ENCODE measurements around the gene PLRG1.

Gene PLRG1

DNA sequence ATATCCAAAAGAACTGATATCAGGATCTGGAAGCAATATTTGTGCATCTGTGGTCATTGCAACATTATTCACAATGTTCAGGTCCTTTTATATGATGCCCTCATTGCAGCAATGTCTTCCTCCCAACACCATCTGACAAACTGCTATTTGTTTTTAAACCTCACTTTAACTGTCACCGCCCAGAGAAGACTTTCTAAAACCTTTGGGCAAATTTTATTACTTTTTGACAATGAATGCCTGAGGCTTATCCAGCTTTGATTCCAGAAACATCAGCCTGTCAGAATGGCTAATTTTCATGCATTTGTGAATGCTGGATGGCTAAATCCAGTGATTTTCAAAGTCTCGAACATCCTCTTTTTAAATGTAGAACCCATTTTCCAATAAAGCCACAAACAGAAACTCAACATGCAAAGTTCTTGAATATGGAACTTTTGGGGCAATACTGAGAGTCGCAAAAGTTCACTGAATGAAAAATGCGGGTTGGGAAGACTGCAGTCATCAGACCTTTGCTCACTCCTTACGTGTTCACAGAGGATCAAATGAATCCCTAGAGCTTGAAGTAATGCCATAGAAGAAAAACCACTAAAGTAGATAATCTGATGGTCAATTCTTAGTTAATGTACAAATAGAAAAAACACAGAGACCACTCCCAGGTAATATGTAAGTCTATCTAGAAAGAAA lies 23.1 kb upstream of the PLRG1 start:
- FAIRE-seq = no peak

DNA sequence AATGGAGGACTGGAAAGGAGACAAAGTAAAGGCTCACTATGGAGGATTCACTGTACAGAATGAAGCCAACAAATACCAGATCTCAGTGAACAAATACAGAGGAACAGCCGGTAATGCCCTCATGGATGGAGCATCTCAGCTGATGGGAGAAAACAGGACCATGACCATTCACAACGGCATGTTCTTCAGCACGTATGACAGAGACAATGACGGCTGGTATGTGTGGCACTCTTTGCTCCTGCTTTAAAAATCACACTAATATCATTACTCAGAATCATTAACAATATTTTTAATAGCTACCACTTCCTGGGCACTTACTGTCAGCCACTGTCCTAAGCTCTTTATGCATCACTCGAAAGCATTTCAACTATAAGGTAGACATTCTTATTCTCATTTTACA lies 19.4 kb upstream of the PLRG1 start:
- FAIRE-seq = no peak

DNA sequence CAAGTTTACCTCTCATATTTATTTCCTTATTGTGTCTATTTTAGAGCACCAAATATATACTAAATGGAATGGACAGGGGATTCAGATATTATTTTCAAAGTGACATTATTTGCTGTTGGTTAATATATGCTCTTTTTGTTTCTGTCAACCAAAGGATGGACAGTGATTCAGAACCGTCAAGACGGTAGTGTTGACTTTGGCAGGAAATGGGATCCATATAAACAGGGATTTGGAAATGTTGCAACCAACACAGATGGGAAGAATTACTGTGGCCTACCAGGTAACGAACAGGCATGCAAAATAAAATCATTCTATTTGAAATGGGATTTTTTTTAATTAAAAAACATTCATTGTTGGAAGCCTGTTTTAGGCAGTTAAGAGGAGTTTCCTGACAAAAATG lies 18.8 kb upstream of the PLRG1 start:
- no peak for FAIRE-seq

DNA sequence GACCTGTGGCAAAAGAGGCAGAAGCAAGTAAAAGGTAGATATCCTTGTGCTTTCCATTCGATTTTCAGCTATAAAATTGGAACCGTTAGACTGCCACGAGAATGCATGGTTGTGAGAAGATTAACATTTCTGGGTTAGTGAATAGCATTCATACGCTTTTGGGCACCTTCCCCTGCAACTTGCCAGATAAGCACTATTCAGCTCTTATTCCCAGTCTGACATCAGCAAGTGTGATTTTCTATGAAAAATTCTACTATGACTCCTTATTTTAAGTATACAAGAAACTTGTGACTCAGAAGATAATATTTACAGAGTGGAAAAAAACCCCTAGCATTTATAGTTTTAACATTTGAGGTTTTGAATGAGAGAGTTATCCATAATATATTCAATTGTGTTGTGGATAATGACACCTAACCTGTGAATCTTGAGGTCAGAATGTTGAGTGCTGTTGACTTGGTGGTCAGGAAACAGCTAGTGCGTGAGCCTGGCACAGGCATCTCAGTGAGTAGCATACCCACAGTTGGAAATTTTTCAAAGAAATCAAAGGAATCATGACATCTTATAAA lies 16.5 kb upstream of the PLRG1 start:
- FAIRE-seq = no peak

DNA sequence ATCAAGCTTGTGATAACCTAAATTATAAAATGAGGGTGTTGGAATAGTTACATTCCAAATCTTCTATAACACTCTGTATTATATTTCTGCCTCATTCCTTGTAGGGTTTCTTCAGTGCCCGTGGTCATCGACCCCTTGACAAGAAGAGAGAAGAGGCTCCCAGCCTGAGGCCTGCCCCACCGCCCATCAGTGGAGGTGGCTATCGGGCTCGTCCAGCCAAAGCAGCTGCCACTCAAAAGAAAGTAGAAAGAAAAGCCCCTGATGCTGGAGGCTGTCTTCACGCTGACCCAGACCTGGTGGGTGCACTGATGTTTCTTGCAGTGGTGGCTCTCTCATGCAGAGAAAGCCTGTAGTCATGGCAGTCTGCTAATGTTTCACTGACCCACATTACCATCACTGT lies 15.5 kb upstream of the PLRG1 start:
- no peak for FAIRE-seq

DNA sequence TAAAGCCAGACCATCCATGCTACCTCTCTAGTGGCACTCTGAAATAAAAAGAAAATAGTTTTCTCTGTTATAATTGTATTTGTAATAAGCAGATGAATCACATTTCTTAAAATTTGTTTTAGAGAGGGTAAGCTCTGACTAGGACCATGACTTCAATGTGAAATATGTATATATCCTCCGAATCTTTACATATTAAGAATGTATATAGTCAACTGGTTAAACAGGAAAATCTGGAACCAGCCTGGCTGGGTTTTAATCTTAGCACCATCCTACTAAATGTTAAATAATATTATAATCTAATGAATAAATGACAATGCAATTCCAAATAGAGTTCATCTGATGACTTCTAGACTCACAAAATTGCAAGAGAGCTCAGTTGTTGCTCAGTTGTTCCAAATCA lies 14.1 kb upstream of the PLRG1 start:
- no peak for FAIRE-seq

DNA sequence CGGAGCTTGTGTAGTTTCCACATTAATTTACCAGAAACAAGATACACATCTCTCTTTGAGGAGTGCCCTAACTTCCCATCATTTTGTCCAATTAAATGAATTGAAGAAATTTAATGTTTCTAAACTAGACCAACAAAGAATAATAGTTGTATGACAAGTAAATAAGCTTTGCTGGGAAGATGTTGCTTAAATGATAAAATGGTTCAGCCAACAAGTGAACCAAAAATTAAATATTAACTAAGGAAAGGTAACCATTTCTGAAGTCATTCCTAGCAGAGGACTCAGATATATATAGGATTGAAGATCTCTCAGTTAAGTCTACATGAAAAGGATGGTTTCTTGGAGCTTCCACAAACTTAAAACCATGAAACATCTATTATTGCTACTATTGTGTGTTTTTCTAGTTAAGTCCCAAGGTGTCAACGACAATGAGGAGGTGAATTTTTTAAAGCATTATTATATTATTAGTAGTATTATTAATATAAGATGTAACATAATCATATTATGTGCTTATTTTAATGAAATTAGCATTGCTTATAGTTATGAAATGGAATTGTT lies 12.6 kb upstream of the PLRG1 start, which contains the start of gene FGB:
Gene FGB (plus strand): TSS at position 315 of the 558 bp plus-strand sequence. CDS start 8 bp downstream, at position 323.
- FAIRE-seq = peak; percentile 11

DNA sequence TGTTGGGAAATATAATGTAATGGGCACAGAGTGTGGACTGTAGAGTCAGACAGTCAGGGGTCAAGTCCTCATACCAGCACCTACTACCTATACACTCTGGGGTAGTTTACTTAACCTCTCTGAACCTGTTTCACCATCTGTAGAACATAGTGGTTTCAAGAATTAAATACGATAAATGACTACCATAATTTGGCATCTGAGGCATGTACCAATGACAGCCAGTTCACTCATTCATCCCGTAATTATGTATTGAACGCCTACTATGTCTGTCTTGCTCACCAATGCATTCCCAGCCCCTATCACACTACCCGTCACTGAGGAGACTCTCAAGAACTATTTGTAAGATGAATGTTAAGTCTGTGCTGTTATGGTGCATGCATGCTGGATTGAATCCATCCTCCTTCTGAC lies 10.6 kb upstream of the PLRG1 start:
- FAIRE-seq = no peak

DNA sequence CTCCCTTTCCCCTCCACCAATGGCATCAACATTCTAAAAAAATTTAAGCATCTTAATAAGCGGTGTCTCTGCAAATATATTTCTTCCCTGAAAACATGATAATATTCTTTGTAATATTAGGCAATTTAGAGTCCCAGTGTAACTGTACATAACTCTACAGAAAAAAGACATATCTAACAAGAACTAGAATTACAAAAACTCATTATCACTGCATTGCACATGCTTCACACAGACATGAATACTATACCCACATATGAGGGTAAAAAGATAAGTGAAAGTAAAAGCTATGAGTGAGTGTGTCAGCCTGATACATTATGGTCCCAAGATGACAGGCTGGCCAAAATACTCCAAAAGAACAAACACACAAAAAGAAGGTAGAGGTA lies 10.2 kb upstream of the PLRG1 start:
- no peak for FAIRE-seq

DNA sequence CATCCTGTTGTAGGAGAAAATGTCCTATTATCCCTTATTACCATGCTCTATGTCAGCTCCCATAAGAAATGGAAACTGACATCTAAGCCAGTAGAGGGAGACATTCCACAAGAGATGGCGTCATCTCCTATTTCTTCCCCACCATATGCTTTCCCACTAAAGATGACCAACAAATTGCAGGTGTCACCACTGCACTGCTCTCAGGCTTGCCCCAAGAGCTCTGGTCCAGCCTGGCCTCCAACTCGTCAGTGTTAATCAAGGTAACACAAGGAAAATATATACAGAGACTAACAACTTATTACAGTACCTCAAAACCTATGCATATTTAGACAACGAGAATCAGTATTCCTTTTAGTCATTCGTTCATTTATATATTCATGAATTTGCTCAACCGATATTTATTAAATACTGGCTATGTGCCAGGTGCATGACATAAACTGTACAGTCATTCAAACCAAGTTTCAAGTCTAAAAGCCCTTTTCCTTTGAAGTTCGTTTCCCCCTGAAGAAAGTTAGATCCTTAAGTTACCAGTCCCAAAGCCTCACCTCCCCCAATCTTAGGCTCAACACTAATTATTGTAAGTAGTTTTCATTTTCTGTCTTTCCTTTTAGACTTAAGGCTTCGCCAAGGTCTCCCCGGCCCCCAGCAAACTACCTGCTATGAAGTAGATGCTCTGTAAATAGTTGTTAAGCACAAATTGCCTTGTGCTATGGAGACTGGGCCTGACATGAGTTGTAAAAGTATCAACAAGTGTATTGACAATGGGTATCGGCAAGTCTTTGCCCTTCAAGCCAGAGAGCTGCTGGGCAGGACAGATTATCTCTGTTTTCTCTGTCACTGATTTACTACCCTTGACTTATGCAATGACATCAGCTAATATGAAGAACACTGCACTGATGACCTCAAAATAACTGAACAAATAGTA lies 9.6 kb upstream of the PLRG1 start:
- FAIRE-seq = peak; percentile 3

DNA sequence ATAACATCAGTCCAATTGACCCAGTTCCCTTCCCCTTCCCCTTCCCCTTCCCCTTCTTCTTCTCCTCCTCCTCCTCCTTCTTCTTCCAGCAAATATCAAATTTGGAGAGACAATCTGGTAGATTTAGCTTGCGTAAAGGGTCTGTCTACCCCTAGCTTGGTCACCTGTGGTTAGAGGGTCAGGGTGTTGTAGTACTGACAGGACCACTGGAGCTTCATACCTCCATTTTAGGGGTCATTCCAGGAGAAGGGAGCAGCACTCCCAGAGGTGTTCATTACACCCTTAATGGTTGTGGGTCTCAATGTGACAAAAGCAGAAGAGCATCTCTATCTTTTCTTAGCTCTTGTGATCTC lies 8.9 kb upstream of the PLRG1 start:
- FAIRE-seq = no peak

DNA sequence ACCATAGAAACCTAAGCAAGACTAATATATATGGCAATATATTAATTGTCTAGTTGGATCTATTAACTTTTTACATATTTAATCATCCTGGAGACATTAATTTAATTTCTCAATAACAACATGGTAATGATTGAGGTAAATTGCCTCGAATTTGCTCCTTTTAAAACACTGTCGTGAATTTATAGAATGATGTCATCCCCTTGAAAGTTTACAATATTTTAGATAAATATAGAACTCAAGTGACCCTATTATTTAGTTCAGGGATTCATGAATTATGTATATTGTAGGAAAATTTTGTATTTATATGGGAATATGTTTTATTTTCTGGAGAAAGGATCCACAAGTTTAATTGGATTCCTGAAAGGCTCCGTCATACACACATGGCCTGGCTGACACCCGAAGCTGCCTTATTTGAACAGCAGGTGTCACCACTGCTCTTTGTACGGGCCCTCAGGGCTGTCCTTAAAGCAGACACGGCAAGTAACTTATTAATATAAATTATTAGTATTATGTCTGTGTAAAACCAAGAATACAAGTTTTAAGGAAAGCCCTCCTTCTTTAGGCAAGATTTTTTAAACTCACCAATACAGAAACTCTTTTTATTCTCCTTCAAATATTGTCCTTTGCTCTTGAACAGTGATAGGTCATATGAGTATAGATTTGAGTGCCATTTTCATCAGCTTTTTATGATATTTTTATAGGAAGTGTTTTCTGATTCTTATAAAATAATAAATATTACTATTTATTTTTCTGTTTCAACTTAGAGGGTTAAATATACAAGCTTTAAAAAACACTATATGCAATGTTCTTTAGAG lies 1.9 kb upstream of the PLRG1 start:
- peak; percentile 89 for FAIRE-seq

DNA sequence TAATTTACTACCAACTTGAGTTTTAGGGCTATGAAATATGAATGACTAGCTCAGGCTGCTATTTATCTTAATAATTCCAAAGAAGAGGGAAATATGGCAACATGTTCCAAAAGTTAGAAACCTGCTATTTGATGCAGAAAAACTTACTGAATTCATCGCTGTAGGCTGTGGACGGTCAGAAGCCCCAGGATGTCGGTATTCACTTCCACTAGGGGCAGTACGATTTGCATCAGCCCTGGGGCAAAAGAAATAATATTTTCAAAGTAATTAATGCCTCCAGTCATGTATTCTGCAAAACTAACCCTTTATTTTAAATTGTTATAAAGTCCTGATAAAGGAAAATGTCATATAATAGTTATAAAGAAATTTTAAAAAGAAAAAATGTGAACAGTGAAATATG lies 4.5 kb downstream of the PLRG1 start:
- no peak for FAIRE-seq

DNA sequence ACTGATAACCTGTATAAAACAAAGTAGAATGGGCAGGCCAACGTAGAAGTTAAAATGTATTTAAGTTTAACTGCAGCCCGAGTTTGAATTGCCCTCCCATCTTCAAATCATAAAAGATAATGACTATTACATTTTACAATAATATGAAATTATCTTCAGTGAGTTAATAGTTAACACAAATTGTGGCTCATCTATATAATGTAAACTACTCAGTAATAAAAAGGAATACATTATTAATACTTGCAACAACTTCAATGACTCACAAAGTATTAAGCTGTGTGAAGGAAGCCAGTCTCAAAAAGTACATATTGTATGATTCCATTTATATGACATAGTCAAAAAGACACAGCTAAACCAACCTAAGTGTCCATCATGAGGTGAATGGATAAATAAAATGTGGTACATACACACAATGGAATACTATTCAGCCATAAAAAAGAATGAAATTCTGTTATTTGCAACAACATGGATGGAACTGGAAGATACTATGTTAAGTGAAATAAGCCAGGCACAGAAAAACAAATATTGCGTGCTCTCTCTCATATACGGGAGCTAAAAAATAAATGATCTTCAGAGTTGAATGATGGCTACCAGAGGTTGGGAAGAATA lies 7.8 kb downstream of the PLRG1 start:
- no peak for FAIRE-seq

DNA sequence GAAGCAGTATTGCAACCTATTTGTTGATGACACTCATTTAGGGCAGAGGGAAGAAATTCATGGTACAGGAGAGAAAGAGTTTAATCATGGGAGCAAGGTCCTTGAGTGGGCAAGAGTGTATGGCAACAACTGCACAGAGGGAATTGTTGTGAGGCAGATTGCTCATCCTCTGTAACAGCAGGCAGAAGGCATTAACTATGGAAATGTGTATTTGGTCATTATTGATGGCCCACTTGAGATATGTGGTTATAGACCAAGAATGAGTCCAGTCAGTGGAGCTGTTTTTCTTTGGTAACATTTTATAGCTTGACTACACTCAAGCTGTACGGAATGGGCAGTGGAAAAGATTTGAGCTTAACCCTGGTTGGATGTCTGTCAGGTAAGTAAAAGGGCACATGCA lies 15.9 kb downstream of the PLRG1 start:
- FAIRE-seq = no peak

DNA sequence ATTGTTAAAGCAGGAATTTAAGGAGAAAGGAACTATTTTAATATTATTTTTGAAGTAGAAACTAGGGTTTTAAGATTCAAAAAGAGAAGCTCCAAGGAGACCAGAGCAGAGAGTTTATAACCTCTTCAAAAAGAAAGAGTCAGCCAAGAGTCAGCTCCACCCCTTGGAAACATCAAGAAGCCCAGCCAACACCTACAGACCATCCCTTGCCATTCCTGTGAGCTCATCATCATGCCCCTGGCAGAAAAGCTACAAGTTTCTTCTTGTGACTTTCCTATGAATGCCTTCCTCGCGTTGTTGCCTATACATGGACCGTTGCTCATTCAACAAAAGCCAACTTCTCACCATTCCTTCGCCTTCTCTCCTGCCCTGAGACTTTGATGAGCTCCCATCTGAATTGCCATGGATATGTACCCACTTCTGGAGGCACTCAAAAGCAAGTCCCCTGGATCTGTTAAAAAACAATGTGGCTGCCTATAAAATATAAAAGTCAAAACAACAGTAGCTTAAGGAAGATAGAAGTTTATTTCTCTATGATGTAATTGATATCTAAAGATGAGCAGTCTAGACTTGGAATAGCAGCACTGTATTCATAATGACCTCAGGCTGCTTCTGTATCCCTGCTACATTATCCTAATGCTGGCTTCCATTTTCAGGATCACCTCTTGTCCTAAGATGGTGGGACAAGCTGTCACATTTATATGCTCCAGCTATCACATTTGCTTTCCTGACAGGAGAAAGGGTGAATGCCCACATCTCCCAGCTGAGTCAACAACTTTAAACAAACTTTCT lies 20.3 kb downstream of the PLRG1 start:
- no peak for FAIRE-seq

DNA sequence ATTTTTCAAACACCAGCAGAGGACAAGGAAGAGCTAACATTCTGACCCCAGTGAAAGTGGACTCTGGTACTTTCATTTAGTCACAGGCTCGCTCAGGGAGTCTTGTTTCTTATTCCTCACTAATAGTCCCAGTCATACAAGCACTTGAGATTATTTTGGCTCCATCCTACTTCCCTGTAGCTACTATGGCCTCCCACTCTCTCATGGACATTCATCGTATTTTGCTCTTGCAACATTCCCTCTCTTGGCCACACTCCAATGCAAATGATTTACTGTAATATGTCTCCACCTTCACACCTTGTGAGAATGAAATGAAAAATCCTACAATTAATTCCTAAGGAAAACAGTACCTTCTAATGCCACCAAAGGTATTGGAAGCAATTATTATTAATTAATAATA lies 21.3 kb downstream of the PLRG1 start:
- no peak for FAIRE-seq

DNA sequence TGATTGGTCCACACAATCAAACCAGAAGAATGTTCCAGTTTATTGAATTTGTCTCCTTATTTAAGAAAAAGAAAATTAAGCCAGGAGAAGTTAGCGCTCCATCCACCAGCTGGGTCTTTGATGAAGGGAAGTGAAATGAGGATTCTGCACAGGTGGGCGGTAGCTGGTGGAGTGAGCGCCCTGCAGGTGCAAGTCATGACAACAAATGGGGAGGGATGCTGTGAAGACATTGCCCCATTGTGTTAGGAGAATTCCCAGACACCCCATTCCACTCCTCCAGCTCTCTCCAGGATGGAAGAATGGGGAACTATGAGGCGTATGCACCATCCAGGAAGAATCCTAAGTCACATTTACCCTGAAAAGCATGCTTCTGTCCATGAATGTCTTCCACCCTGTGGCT lies 22.9 kb downstream of the PLRG1 start:
- FAIRE-seq = no peak

DNA sequence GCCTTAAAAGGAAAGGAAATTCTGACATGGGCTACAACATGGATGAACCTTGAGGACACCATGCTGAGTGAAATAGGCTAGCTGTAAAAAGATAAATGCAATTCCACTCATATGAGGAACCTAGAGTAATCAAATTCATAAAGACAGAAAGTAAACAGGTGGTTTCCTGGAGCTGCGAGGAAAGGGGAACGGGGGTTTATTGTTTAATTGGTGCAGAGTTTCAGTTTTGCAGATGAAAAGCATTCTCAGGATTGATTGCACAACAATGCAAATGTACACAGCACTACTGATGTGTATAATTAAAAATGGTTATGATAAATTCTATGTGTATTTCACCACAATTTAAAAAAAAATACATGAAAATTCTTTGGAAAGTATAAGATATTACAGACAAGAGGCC lies 24.0 kb downstream of the PLRG1 start:
- FAIRE-seq = no peak

DNA sequence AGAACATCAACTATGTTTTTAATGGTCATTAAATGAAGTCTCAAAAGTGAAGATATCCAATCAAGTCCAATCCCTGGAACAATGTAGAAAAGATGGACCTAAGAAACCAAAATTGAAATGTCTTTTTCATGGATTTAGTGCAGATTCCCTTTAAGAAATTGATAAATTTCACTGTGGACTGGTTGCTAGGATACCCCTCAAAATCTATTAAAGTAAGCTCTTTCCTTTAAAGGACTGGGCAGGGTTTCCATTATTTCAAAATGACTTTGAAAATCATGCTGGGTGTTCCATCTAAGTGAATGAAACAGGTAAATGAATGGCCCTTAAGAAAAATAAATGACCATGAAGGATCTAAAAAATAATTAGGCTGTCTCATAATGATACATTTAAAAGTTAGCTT lies 28.6 kb downstream of the PLRG1 start:
- FAIRE-seq = no peak

DNA sequence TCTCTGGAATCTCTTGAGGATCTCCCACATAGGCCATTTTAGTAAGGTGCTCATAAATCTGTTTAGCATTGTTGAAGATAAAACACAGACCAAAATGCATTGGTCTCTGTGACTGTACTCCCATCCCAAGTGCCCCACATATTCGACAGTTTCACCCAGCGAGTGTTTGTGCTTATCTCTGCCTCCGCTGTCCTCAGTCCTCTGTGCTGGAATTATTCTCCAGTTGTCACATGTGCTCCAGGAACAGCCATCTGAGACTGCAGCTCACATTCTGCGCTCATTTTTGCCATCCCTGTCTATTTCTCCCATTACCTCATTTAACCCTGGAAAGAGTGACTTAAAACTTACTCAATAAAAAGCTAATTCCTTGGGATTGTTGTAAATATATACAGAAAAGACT lies 31.0 kb downstream of the PLRG1 start:
- FAIRE-seq = no peak

DNA sequence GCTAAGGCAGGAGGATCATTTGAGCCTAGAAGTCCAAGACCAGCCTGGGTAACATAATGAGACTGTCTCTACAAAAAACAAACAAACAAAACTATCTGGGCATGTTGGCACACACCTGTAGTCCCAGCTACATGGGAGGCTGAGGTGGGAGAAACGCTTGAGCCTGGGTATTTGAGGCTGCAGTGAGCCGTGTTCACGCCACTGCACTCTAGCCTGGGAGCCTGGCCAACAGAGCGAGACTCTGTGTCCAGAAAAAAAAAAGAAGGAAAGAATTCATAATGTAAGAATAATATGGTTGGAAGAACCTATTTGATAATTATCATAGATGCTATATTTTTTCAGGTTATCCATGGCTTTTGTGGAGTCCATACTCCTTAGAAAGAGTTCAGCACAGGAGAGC lies 32.6 kb downstream of the PLRG1 start:
- FAIRE-seq = no peak

Data from G401.6 (cell line).